Stomach (tissue), 9 donors: Measurements from ENCODE around the gene YPEL1. TPM values are rescaled to one million over a fixed set of nuclear protein-coding genes. Genes with fewer than 3 reads are reported as not detected.
A peak's percentile ranks its signal among the peaks of the same experiment; 100 is the strongest.

ENCODE experiments used
- DNase-seq, 2 donors: peaks; one replicate each; pipeline versions ENCODE4 v3.0.0 to v3.0.0-alpha.2; 2013 to 2019
- H3K27ac ChIP-seq, 5 donors: fragments of 200-600 bp in 4 of 5; sonication (generic) in 4 of 5; one replicate each; pipeline ENCODE4 v1.5.1; 2013 to 2019; ENCODE audit warnings: mild to moderate bottlenecking in 1 of 5, moderate library complexity in 1 of 5
- H3K27me3 ChIP-seq, 3 donors: fragments of 200-600 bp; sonication (generic); one replicate each; pipeline ENCODE4 v1.5.1; 2017 to 2019; ENCODE audit warnings: mixed run types in 1 of 3
- H3K36me3 ChIP-seq, 4 donors: fragments of 200-600 bp; sonication (generic); 1 replicate in 3 of 4; 2 replicates in 1 of 4; pipeline ENCODE4 v1.5.1; 2016 to 2019
- H3K4me1 ChIP-seq, 4 donors: fragments of 200-600 bp; sonication (generic); one replicate each; pipeline ENCODE4 v1.5.1; 2016 to 2019
- H3K4me3 ChIP-seq, 4 donors: fragments of 200-600 bp; sonication (generic) in 3 of 4; one replicate each; pipeline ENCODE4 v1.5.1; 2016 to 2019; ENCODE audit warnings: mild to moderate bottlenecking in 1 of 4
- H3K9me3 ChIP-seq, 4 donors: fragments of 200-600 bp; sonication (generic); one replicate each; pipeline ENCODE4 v1.5.1; 2016 to 2019
- CTCF ChIP-seq, 7 experiments: fragments of 450-650 bp in 4 of 7; fragments of 200-600 bp in 3 of 7; sonication (generic) in 3 of 7; IDR thresholded peaks; one replicate each; pipeline ENCODE4 v1.5.1; 2016 to 2019; ENCODE audit warnings: antibody characterized with exemption in 7 of 7, control low read depth in 2 of 7, mild to moderate bottlenecking in 1 of 7
- EP300 ChIP-seq: sonication (generic); formaldehyde crosslinking; IDR thresholded peaks from one replicate; pipeline ENCODE4 v1.6.1; 2017; ENCODE audit warnings: antibody characterized with exemption
- POLR2A ChIP-seq, 4 donors: fragments of 450-650 bp; IDR thresholded peaks; one replicate each; pipeline ENCODE4 v1.6.1; 2016; ENCODE audit warnings: antibody characterized with exemption in 4 of 4, control low read depth in 2 of 4, mild to moderate bottlenecking in 1 of 4, moderate library complexity in 1 of 4
- POLR2AphosphoS5 ChIP-seq, 3 donors: sonication (generic); formaldehyde crosslinking; IDR thresholded peaks; one replicate each; pipeline ENCODE4 v1.6.1; 2016; ENCODE audit warnings: antibody characterized with exemption in 3 of 3
- WGBS, 5 donors: extraction: QIAGEN DNeasy Blood & Tissue Kit in 3 of 5; methylation state at CpG; one replicate each; pipeline versions ENCODE4 v1.1.5 to v1.1.7; 2013 to 2018; 5-methylcytosine and 5-hydroxymethylcytosine counted together
- intact Hi-C: fragments of 100-400 bp; cut with DNase I; formaldehyde crosslinking; loops from one replicate; pipeline ENCODE4 v1.15.1; 2023; ENCODE audit warnings: low total_unique reads
- polyA plus RNA-seq, 3 donors: library from polyadenylated mRNA; stranded (reverse); fragments of 200-250 nt; gene quantifications; one replicate each; pipeline ENCODE4 v1.2.3, GENCODE V29; 2013
- total RNA-seq, 5 donors: library from RNA; depleted of rRNA; stranded (reverse); fragments of >200 nt; gene quantifications; one replicate each; pipeline versions ENCODE4 v1.1.0 to v1.2.3, GENCODE V29; 2014 to 2016
- donor health status: healthy with polysubstance abuse.
- donor health status: Bipolar disorder and iron deficiency.
- donor health status: healthy.

YPEL1 gene
- total and polyA plus RNA-seq, 8 donors = 0.58 to 22.2 (median 4.4) TPM

DNA sequence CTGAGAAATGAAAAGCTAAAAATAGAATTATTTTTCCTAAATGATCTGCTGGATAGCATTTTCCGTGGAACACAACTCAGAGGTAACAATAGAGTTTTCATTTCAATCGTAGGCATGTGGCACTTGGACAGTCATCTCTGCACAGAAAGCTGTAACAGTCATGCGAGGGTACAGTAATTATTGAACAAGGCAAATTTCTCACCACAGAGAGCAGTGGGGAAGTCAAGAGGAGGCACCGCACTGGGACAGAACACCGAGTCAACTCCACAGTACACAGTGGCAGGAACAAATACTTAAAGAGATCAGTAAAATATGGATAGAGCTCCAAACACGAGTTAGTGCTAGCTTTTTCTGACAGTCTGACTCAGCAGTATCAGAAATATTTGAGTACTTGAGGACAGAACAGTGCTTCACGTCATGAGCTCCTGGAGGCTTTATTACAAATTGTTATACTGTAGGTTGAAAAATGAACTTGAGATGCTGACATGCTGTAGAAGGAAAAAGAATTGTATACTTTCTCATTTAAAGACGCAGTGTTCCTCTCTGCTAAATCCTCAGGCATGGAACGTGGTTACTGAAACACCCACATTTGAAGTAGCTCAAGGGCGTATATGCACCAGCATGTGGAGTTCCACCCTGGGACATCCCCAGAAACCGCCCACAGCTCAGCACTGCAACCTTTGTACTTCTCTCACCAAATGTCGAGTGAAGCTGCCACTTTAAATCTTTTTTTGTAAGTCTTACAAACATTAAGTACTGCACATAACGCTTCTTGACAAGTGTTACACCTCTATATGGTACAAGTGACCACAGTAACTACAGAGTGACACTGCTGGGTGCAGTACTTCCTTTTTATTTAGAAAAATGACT lies 27.4 kb upstream of the YPEL1 start:
- 70 to 80% (median 72%) methylated on average over 13 of the region's 13 CpGs for WGBS, 5 donors

DNA sequence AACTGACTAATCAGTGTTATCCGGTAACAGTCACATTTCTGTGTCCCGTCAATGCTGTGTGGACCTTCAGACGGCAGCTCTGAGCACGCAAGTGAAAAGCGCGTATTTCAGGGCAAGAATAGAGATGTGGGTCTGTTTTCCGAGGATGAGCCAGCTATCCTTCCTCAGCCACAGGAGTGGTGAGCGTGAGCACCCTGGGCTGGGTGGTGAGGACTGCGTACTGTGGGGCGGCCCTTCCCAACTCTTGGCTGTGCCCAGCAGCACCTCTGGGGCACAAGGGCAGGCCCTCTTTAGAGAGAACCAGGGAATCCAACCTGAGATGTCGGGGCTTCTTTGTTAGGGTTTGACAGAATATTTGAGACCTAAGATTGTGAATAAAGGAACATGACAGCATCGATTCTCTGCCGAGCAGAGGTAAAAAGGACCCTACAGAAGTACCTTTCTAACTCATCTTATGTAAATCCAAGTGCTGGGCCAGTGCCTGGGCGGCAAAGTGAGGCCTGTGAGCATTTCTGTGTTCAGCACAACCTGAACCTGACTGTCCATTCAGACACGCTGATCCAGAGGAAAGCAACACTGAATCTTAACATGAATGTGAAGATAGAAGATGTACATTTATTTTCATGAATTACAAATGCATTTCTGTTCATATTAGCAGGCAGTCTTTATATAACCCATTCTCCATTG lies 26.5 kb upstream of the YPEL1 start:
- Histone ChIP-seq H3K36me3 (peaks cover 45 to 99% (median 93%) of the 10 kb centered on the region in 4 donors), H3K4me1 (peaks cover 0 to 13% (median 0%) of the 10 kb centered on the region in 4 donors), H3K27me3 (no peaks in the 10 kb centered on the region), H3K9me3 (no peaks in the 10 kb centered on the region), H3K4me3 (no peak overlapping the region), H3K27ac (peak overlapping the region in 3 of 5 donors; percentile 8 to 46 (median 9))
- TF ChIP-seq POLR2A (IDR thresholded peaks at IDR 0.05) (no peak), POLR2AphosphoS5 (IDR thresholded peaks at IDR 0.05) (no peak), EP300 (no peak), CTCF (IDR thresholded peaks at IDR 0.05) (no peak)
- intact Hi-C loops = no loop called here
- WGBS, 5 donors = 93 to 95% (median 93%) methylated on average over 15 of the region's 15 CpGs
- DNase-seq = no peak

More for the DNA sequence above, 27.4 kb upstream of the YPEL1 start:
- intact Hi-C loops = no loop called here
- H3K27ac ChIP-seq = peak overlapping the region in 3 of 5 donors; percentile 8 to 46 (median 9)
- no peaks in the 10 kb centered on the region for H3K9me3 ChIP-seq
- H3K27me3 ChIP-seq = no peaks in the 10 kb centered on the region
- H3K4me1 ChIP-seq = peaks cover 0 to 13% (median 0%) of the 10 kb centered on the region in 4 donors
- no peak overlapping the region for H3K4me3 ChIP-seq
- TF ChIP-seq POLR2A (IDR thresholded peaks at IDR 0.05) (no peak), CTCF (IDR thresholded peaks at IDR 0.05) (no peak), EP300 (no peak), POLR2AphosphoS5 (IDR thresholded peaks at IDR 0.05) (no peak)
- no peak for DNase-seq
- H3K36me3 ChIP-seq = peaks cover 51 to 99% (median 93%) of the 10 kb centered on the region in 4 donors

DNA sequence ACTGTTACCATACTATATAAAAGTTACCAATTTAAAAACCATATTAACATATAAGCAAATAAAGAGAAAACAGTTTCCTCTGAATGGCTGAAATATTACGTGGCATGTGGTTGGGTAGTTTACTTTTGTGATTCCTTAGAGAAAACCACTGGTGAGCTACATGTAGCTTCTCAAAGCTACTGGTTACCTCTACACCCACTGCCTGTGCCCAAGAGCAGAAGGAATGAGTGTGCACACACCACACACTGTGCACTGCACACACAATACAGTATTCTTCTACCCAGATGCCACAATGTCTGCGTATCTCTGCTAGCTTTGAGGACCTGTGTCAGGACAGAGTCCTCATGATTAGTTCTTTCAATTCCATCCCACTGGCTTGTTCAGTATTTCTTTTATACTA lies 25.5 kb upstream of the YPEL1 start:
- no peaks in the 10 kb centered on the region for H3K27me3 ChIP-seq
- peaks cover 35 to 94% (median 87%) of the 10 kb centered on the region in 4 donors for H3K36me3 ChIP-seq
- 79 to 92% (median 85%) methylated on average over 2 of the region's 2 CpGs for WGBS, 5 donors
- H3K4me3 ChIP-seq = no peak overlapping the region
- peaks cover 0 to 18% (median 2%) of the 10 kb centered on the region in 4 donors for H3K4me1 ChIP-seq
- intact Hi-C loops = no loop called here
- no peaks in the 10 kb centered on the region for H3K9me3 ChIP-seq
- TF ChIP-seq POLR2AphosphoS5 (IDR thresholded peaks at IDR 0.05) (no peak), POLR2A (IDR thresholded peaks at IDR 0.05) (no peak), EP300 (no peak), CTCF (IDR thresholded peaks at IDR 0.05) (no peak)
- H3K27ac ChIP-seq = no peak overlapping the region
- DNase-seq = no peak

DNA sequence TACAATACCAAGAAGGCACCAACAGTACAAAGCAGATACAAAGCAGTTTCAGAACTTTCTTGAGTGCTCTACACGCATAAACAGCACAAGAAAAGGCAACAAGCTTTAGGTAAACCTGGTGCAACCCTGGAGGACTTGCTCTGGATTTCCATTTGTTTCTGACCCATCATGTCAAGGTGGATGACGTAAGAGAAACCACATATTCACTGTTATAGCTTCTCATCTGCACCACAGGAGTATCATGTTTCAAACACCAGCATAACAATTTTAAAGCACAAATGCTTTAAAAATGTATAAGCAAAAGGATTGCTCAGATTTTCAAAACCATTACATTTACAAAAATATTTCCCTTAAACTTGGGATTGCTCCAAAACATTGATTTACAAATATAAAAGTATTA lies 25.0 kb upstream of the YPEL1 start:
- H3K4me1 ChIP-seq = peaks cover 4 to 18% (median 6%) of the 10 kb centered on the region in 4 donors
- peaks cover 30 to 89% (median 83%) of the 10 kb centered on the region in 4 donors for H3K36me3 ChIP-seq
- no peak overlapping the region for H3K27ac ChIP-seq
- intact Hi-C loops = no loop called here
- no peaks in the 10 kb centered on the region for H3K9me3 ChIP-seq
- H3K27me3 ChIP-seq = no peaks in the 10 kb centered on the region
- WGBS, 5 donors = 79 to 93% (median 88%) methylated on average over 2 of the region's 2 CpGs
- TF ChIP-seq CTCF (IDR thresholded peaks at IDR 0.05) (no peak), POLR2AphosphoS5 (IDR thresholded peaks at IDR 0.05) (no peak), POLR2A (IDR thresholded peaks at IDR 0.05) (no peak), EP300 (no peak)
- DNase-seq = no peak
- H3K4me3 ChIP-seq = no peak overlapping the region
